Suppressor macrophage treated with lipopolysaccharide for 4 hours (primary cell): ENCODE measurements around the gene OR10H3.
"Not testable (repeated sequence)": the region's sequence is repeated elsewhere in the genome, so short reads cannot be mapped to it uniquely, and the experiment has no call there.

Experiments used
- DNase-seq: peaks from one replicate; pipeline ENCODE4 v3.0.0-alpha.2; 2020

Gene OR10H3

DNA sequence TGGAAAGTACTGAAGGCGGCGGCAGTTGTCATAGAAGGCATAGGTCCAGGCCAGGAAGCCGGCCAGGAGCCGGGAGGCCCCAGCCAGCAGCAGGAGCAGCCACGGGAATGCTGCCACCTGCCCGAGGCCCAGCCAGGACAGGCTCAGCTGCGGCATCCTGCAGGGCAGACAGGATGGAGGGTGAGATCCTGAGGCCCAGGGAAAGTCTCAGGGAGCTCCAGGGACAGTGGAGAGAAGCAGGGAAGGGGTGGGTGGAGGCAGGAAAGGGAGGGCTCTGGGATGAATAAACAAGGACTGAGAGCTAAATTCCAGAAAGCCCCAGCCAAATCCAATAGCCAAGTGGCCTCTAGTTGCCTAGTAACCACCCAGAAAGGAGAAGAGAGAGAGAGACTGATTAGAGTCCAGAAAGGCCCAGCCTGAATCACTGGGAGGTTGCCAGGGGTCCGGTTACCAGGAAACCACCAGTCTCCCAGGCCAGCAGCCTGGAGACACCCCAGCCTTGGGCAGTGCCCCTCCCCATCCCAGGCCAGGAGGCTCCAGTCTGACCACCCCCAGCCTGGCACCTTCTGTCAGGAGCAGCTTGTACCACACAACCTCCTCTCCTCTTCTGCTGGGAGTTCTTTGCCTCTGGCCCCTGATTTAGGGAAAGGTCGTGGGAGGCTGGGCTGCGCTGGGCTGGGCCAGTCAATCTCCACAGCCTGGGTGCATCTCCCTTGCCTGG, 42.1 kb downstream of the OR10H3 start:
- no peak for DNase-seq

DNA sequence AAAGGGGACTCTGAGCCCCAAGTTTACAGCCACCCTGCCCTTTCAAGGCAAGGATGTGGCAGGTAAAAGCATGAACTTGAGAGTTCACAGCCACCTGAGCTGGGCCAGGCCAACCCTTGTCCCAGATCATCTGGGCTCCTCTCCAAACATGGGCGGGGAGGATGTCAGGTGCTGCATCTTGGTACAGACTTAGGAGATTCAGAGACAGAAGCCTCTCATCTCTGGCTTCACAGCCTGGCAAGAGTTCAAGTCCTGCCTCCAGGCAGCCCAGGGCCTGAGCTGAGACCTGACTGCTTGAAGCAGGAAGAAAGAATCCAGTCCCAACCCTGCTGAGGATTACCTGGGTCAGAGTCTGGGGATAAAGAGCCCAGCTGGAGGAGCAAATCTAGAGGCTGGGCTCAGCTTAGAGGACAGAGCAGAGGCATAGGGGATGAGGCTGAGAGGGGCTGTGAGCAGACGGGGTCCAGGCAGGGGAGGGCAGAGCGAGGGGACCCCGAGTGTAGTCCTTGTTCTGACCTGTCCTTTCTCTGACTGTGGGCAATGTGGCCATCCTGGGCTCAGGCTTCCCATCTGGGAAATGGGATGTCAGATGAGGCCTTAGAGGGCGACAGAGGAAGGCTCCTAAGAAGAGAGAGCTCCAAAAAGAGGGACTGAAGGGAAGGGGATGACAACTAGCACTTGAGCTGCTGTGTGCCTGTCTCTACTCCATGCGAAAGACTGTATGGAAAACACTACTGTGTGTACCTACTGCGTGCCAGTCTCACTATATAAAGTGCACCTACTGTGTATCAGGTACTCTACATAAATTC, 43.0 kb downstream of the OR10H3 start:
- no peak for DNase-seq

DNA sequence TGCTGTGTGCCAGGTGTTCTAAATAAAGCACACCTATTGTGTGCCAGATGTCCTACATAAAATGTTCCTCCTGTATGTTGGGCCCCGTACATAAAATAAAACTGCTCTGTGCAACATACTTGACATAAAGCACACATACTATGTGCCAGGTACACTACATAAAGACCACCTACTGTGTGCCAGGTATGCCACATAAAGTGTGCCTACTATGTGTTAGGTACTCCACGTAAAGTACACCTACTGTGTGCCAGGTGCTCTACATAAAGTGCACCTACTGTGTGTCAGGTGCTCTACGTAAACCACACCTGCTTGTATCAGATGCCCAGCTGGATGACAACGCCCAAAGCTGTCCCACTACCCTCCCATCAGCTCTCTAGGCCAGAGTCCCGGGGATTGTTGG, 43.9 kb downstream of the OR10H3 start:
- DNase-seq, result no peak

DNA sequence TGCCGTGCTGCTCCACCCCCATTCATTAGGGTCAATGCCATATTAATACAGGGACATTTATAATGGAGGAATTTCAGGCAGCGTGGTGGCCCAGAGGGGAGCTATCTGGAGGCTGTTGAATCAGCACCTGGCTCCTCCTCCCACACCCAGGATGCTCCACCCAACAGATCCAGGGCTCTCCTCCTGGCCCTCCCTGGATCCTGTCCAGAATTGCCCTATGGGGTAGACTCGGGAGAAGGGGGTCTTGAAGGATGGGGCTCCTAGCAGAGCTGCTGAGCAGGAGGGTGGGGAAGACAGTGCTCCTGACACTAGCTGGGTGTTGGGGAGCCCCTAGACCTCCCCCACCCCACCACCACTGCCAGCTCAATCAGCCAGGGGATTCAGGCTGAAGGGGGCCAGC, 44.4 kb downstream of the OR10H3 start:
- no peak for DNase-seq

DNA sequence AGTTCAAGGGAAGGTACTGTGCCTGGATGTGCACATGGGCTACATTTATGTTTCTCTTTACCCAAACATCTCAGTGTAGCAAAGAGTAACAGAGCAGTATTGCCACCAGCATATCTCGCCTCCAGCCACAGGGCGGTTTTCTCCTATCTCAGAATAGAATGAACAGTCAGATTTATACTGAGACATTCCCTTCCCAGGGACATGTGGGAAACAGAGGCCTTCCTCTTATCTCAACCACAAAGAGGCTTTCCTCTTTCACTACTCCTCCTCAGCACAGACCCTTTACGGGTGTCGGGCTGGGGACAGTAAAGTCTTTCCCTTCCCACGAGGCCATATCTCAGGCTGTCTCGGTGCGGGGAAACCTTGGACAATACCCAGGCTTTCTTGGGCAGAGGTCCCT, 45.1 kb downstream of the OR10H3 start:
- DNase-seq, result not testable (repeated sequence)

DNA sequence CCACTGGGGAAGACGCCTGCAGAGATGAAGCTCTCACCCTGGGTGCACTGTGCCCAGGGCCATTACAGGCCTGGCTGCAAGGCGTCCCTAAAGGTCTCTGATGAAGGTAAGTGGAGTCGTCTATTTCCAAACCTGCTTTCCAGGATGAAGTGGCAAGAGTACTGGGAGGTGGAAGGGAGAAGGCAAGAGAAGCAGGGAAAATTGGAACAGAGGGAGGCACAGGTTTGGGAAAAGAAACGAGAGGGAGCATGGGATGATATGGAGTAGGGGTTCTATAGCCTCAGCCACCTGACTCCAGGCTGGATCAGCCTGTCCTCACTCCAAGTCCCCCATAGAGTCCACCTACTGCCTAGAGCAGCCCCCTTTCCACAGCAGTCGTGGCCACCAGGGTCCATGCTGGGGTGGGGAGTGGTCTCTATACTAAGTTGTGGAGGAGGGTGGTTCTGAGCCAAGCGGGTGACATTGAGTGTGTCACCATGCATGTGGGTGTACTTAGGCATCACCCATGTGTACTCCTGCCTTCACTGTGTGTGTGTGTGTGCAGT, 49.9 kb downstream of the OR10H3 start, which contains the start of gene OR10H5:
OR10H5 (plus strand) TSS at position 51 of the 545 bp plus-strand sequence. CDS start 6,388 bp downstream, outside the sequence.
- DNase-seq, result no peak

DNA sequence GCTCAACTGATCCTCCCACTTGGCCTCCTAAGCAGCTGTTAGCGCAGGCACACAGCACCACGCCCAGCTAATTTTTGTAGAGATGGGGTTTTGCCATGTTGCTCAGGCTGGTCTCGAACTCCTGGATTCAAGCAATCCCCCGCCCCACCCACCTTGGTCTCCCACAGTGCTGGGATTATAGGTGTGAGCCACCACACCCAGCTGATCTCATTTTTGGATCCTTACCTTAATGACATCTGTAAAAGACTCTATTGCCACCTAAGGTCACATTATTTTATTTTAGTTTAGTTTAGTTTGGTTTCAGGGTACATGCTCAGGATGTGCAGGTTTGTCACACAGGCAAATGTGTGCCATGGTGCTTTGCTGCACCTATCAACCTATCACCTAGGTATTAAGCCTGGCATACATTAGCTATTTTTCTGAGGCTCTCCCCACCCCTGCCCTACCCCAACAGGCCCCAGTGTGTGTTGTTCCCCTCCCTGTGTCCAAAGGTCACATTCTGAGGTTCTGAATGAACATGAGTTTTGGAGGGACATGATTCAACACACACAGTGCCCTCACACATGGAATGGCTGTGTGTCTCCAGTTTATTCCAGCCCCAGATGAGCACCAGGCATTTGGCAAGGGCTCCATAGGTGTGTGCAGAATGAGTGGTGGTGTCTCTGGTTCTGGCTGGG, 50.9 kb downstream of the OR10H3 start:
- no peak for DNase-seq

DNA sequence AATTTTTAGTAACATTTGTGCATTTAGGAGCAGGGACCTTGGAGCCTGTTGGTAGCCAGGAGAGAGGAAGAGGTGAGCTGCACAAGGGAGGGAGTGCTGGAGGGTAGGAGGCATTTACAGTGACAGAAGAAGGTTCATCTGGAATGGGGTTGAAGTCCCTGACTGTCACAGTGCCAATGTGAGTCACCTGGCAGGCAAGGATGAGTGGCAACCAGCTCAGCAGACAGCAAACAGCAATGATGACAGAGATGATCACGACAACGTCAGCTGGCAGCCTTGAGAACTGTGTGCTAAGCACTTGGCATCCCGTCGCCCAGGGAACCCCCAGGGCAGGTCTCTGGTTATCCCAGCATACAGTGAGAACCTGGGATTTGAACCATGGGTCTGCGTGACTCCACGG, 52.3 kb downstream of the OR10H3 start:
- no peak for DNase-seq
